Activated naive CD8-positive, alpha-beta T cell treated with anti-CD3 and anti-CD28 coated beads, Interleukin-2, amount 50 U/mL, for 24 hours (primary cell): ENCODE results near the gene MDM2.

ENCODE experiments used
- ATAC-seq: fragments of 150-1000 bp; cut with Tn5 transposase; one replicate; pipeline ENCODE4 v1.10.0; 2021
- DNase-seq: peaks from one replicate; pipeline ENCODE4 v3.0.0; 2021
- H3K27ac Mint-ChIP-seq: one replicate; pipeline ENCODE4 v1.8.0; 2021; ENCODE audit warnings: mild to moderate bottlenecking, mixed read lengths
- H3K27me3 Mint-ChIP-seq: one replicate; pipeline ENCODE4 v1.8.0; 2021; ENCODE audit warnings: mixed read lengths
- H3K36me3 Mint-ChIP-seq: one replicate; pipeline ENCODE4 v1.8.0; 2021; ENCODE audit warnings: low read depth, mixed read lengths
- H3K4me1 Mint-ChIP-seq: one replicate; pipeline ENCODE4 v1.8.0; 2021; ENCODE audit warnings: mixed read lengths
- H3K4me3 Mint-ChIP-seq: one replicate; pipeline ENCODE4 v1.8.0; 2021; ENCODE audit warnings: mild to moderate bottlenecking, moderate library complexity, mixed read lengths
- H3K9me3 Mint-ChIP-seq: one replicate; pipeline ENCODE4 v1.8.0; 2021; ENCODE audit warnings: mixed read lengths

MDM2 gene

GRCh38 chr12:68821357-68822188 is 13.6 kb downstream of the MDM2 start:
- no peak for DNase-seq
- no peaks in the 10 kb centered on the region for H3K27me3 Mint-ChIP-seq
- H3K36me3 Mint-ChIP-seq, result peaks cover 54% of the 10 kb centered on the region
- H3K27ac Mint-ChIP-seq, result peak overlapping the region; percentile 35
- no peaks in the 10 kb centered on the region for H3K9me3 Mint-ChIP-seq
- ATAC-seq, result peak; percentile 36
- H3K4me1 Mint-ChIP-seq, result peaks cover 22% of the 10 kb centered on the region
- no peak overlapping the region for H3K4me3 Mint-ChIP-seq

GRCh38 chr12:68823696-68824095 is 15.7 kb downstream of the MDM2 start:
- no peak overlapping the region for H3K4me3 Mint-ChIP-seq
- H3K4me1 Mint-ChIP-seq, result peaks cover 31% of the 10 kb centered on the region
- DNase-seq (no peak), ATAC-seq (no peak)
- H3K27ac Mint-ChIP-seq, result no peak overlapping the region
- no peaks in the 10 kb centered on the region for H3K27me3 Mint-ChIP-seq
- peaks cover 57% of the 10 kb centered on the region for H3K36me3 Mint-ChIP-seq
- H3K9me3 Mint-ChIP-seq, result no peaks in the 10 kb centered on the region

- DNase-seq (no peak), ATAC-seq (no peak)
- Mint-ChIP-seq H3K9me3 (no peaks in the 10 kb centered on the region), H3K4me1 (peaks cover 31% of the 10 kb centered on the region), H3K4me3 (no peak overlapping the region), H3K36me3 (peaks cover 54% of the 10 kb centered on the region), H3K27me3 (no peaks in the 10 kb centered on the region), H3K27ac (peak overlapping the region; percentile 33)
Measured at GRCh38 chr12:68824131-68824530, 16.2 kb downstream of the MDM2 start.

GRCh38 chr12:68824597-68825250 is 16.7 kb downstream of the MDM2 start:
- no peak for ATAC-seq
- H3K36me3 Mint-ChIP-seq, result peaks cover 49% of the 10 kb centered on the region
- H3K27me3 Mint-ChIP-seq, result no peaks in the 10 kb centered on the region
- H3K27ac Mint-ChIP-seq, result peak overlapping the region; percentile 33
- peaks cover 31% of the 10 kb centered on the region for H3K4me1 Mint-ChIP-seq
- no peaks in the 10 kb centered on the region for H3K9me3 Mint-ChIP-seq
- no peak for DNase-seq
- H3K4me3 Mint-ChIP-seq, result no peak overlapping the region

- Mint-ChIP-seq H3K27ac (peak overlapping the region; percentile 7), H3K36me3 (peaks cover 52% of the 10 kb centered on the region), H3K4me1 (peaks cover 34% of the 10 kb centered on the region), H3K4me3 (no peak overlapping the region), H3K27me3 (no peaks in the 10 kb centered on the region), H3K9me3 (no peaks in the 10 kb centered on the region)
- DNase-seq, result no peak
- ATAC-seq, result no peak
Measured at GRCh38 chr12:68825569-68826217, 17.7 kb downstream of the MDM2 start.

- peaks cover 29% of the 10 kb centered on the region for H3K4me1 Mint-ChIP-seq
- no peaks in the 10 kb centered on the region for H3K9me3 Mint-ChIP-seq
- peak overlapping the region; percentile 35 for H3K27ac Mint-ChIP-seq
- H3K36me3 Mint-ChIP-seq, result peaks cover 56% of the 10 kb centered on the region
- no peak overlapping the region for H3K4me3 Mint-ChIP-seq
- ATAC-seq (no peak), DNase-seq (no peak)
- no peaks in the 10 kb centered on the region for H3K27me3 Mint-ChIP-seq
Measured at GRCh38 chr12:68827895-68828671, 20.1 kb downstream of the MDM2 start.

- no peak overlapping the region for H3K4me3 Mint-ChIP-seq
Measured at GRCh38 chr12:68828672-68829068, 20.7 kb downstream of the MDM2 start.

GRCh38 chr12:68831272-68831671 is 23.3 kb downstream of the MDM2 start:
- Mint-ChIP-seq H3K4me3 (no peak overlapping the region), H3K9me3 (no peaks in the 10 kb centered on the region), H3K27me3 (no peaks in the 10 kb centered on the region), H3K36me3 (peaks cover 49% of the 10 kb centered on the region), H3K4me1 (peaks cover 22% of the 10 kb centered on the region), H3K27ac (no peak overlapping the region)
- ATAC-seq (no peak), DNase-seq (no peak)

More at GRCh38 chr12:68828672-68829068, 20.7 kb downstream of the MDM2 start:
- Mint-ChIP-seq H3K4me1 (peaks cover 29% of the 10 kb centered on the region), H3K27ac (peak overlapping the region; percentile 28), H3K9me3 (no peaks in the 10 kb centered on the region), H3K36me3 (peaks cover 54% of the 10 kb centered on the region), H3K27me3 (no peaks in the 10 kb centered on the region)
- no peak for ATAC-seq
- DNase-seq, result no peak

GRCh38 chr12:68831751-68832503 is 23.9 kb downstream of the MDM2 start:
- Mint-ChIP-seq H3K36me3 (peaks cover 49% of the 10 kb centered on the region), H3K4me1 (peaks cover 17% of the 10 kb centered on the region), H3K27me3 (no peaks in the 10 kb centered on the region), H3K4me3 (no peak overlapping the region), H3K27ac (no peak overlapping the region), H3K9me3 (no peaks in the 10 kb centered on the region)
- DNase-seq, result no peak
- no peak for ATAC-seq

GRCh38 chr12:68832504-68832867 is 24.5 kb downstream of the MDM2 start:
- H3K27me3 Mint-ChIP-seq, result no peaks in the 10 kb centered on the region
- no peak overlapping the region for H3K4me3 Mint-ChIP-seq
- DNase-seq, result no peak
- no peaks in the 10 kb centered on the region for H3K9me3 Mint-ChIP-seq
- no peak for ATAC-seq
- H3K36me3 Mint-ChIP-seq, result peaks cover 45% of the 10 kb centered on the region
- no peak overlapping the region for H3K27ac Mint-ChIP-seq
- peaks cover 12% of the 10 kb centered on the region for H3K4me1 Mint-ChIP-seq

GRCh38 chr12:68833508-68833907 is 25.5 kb downstream of the MDM2 start:
- ATAC-seq, result no peak
- Mint-ChIP-seq H3K27ac (no peak overlapping the region), H3K36me3 (peaks cover 50% of the 10 kb centered on the region), H3K4me3 (no peak overlapping the region), H3K9me3 (no peaks in the 10 kb centered on the region), H3K4me1 (peaks cover 11% of the 10 kb centered on the region), H3K27me3 (no peaks in the 10 kb centered on the region)
- no peak for DNase-seq

- ATAC-seq (no peak), DNase-seq (no peak)
- no peak overlapping the region for H3K27ac Mint-ChIP-seq
- H3K36me3 Mint-ChIP-seq, result peaks cover 56% of the 10 kb centered on the region
- H3K9me3 Mint-ChIP-seq, result no peaks in the 10 kb centered on the region
- H3K4me3 Mint-ChIP-seq, result no peak overlapping the region
- H3K27me3 Mint-ChIP-seq, result no peaks in the 10 kb centered on the region
- H3K4me1 Mint-ChIP-seq, result peaks cover 6% of the 10 kb centered on the region
Measured at GRCh38 chr12:68835333-68835908, 27.4 kb downstream of the MDM2 start.

- no peaks in the 10 kb centered on the region for H3K9me3 Mint-ChIP-seq
- peaks cover 57% of the 10 kb centered on the region for H3K36me3 Mint-ChIP-seq
- no peak overlapping the region for H3K27ac Mint-ChIP-seq
Measured at GRCh38 chr12:68837215-68837614, 29.2 kb downstream of the MDM2 start.

More at GRCh38 chr12:68837215-68837614, 29.2 kb downstream of the MDM2 start:
- DNase-seq (no peak), ATAC-seq (no peak)
- Mint-ChIP-seq H3K4me1 (peaks cover 4% of the 10 kb centered on the region), H3K4me3 (no peak overlapping the region), H3K27me3 (no peaks in the 10 kb centered on the region)
